Urinary bladder (tissue), 4 donors: ENCODE measurements around the gene COMTD1. TPM values are rescaled to one million over a fixed set of nuclear protein-coding genes. Genes with fewer than 3 reads are reported as not detected.

Experiments
- DNase-seq: peaks from one replicate; pipeline ENCODE4 v3.0.0-alpha.2; 2015; ENCODE audit errors: extremely low spot score
- H3K27ac ChIP-seq: one replicate; pipeline ENCODE4 v1.5.1; 2013; ENCODE audit warnings: low read depth, mild to moderate bottlenecking, moderate library complexity
- H3K36me3 ChIP-seq: one replicate; pipeline ENCODE4 v1.6.1; 2013; ENCODE audit warnings: mild to moderate bottlenecking, moderate library complexity; ENCODE audit not compliant: insufficient read depth
- H3K4me1 ChIP-seq: one replicate; pipeline ENCODE4 v1.6.1; 2013; ENCODE audit warnings: mild to moderate bottlenecking, moderate library complexity; ENCODE audit not compliant: insufficient read depth
- H3K4me3 ChIP-seq: one replicate; pipeline ENCODE4 v1.5.1; 2013; ENCODE audit warnings: low read depth, low read length
- WGBS: extraction: QIAGEN DNeasy Blood & Tissue Kit; methylation state at CpG from one replicate; pipeline ENCODE4 v1.1.7; 2013; 5-methylcytosine and 5-hydroxymethylcytosine counted together
- polyA plus RNA-seq: library from polyadenylated mRNA; stranded (reverse); fragments of 200-250 nt; gene quantifications from one replicate; pipeline ENCODE4 v1.2.3, GENCODE V29; 2013
- total RNA-seq: library from RNA; depleted of rRNA; stranded (reverse); fragments of >200 nt; gene quantifications from one replicate; pipeline ENCODE4 v1.2.3, GENCODE V29; 2014
- donor health status: healthy with polysubstance abuse.
- donor health status: healthy.

The COMTD1 gene
- total RNA-seq = 2.3 TPM
- 16.3 TPM for polyA plus RNA-seq

GRCh38 chr10:75235375-75236177 is at the start of gene COMTD1:
Gene COMTD1 (minus strand): TSS chr10:75235957. CDS start chr10:75235928, 29 bp downstream.
- WGBS = under 1% methylated on average over 76 of the region's 76 CpGs
- Histone ChIP-seq H3K36me3 (no peaks in the 10 kb centered on the region), H3K4me3 (peak within 1 kb of the TSS; percentile 70), H3K4me1 (no peaks in the 10 kb centered on the region), H3K27ac (peak within 1 kb of the TSS; percentile 73)
- DNase-seq = peak; percentile 57

GRCh38 chr10:75283671-75284470 is 48.1 kb upstream of the COMTD1 start:
- Histone ChIP-seq H3K4me3 (no peak overlapping the region), H3K4me1 (no peaks in the 10 kb centered on the region), H3K27ac (no peak overlapping the region), H3K36me3 (no peaks in the 10 kb centered on the region)
- no peak for DNase-seq
- 42% methylated on average over 12 of the region's 12 CpGs for WGBS

GRCh38 chr10:75283078-75283670 is 47.4 kb upstream of the COMTD1 start:
- DNase-seq = no peak
- H3K36me3 ChIP-seq = no peaks in the 10 kb centered on the region
- H3K4me1 ChIP-seq = no peaks in the 10 kb centered on the region
- H3K4me3 ChIP-seq = no peak overlapping the region
- H3K27ac ChIP-seq = no peak overlapping the region
- WGBS = 53% methylated on average over 14 of the region's 14 CpGs

GRCh38 chr10:75281974-75282373 is 46.2 kb upstream of the COMTD1 start:
- 74% methylated on average over 2 of the region's 2 CpGs for WGBS

GRCh38 chr10:75280236-75280635 is 44.5 kb upstream of the COMTD1 start:
- no peak overlapping the region for H3K27ac ChIP-seq
- 80% methylated on average over 2 of the region's 2 CpGs for WGBS
- no peak overlapping the region for H3K4me3 ChIP-seq
- no peaks in the 10 kb centered on the region for H3K4me1 ChIP-seq
- no peak for DNase-seq
- H3K36me3 ChIP-seq = no peaks in the 10 kb centered on the region

More at GRCh38 chr10:75281974-75282373, 46.2 kb upstream of the COMTD1 start:
- Histone ChIP-seq H3K27ac (no peak overlapping the region), H3K36me3 (no peaks in the 10 kb centered on the region), H3K4me1 (no peaks in the 10 kb centered on the region), H3K4me3 (no peak overlapping the region)
- no peak for DNase-seq

GRCh38 chr10:75276069-75276872 is 40.5 kb upstream of the COMTD1 start:
- H3K4me3 ChIP-seq = peak overlapping the region; percentile 28

GRCh38 chr10:75272896-75273295 is 37.1 kb upstream of the COMTD1 start:
- no peak overlapping the region for H3K27ac ChIP-seq
- no peaks in the 10 kb centered on the region for H3K36me3 ChIP-seq
- WGBS = 29% methylated on average over 7 of the region's 7 CpGs
- DNase-seq = no peak
- H3K4me3 ChIP-seq = no peak overlapping the region
- no peaks in the 10 kb centered on the region for H3K4me1 ChIP-seq

More at GRCh38 chr10:75276069-75276872, 40.5 kb upstream of the COMTD1 start:
- 65% methylated on average over 46 of the region's 46 CpGs for WGBS
- DNase-seq = no peak
- Histone ChIP-seq H3K4me1 (no peaks in the 10 kb centered on the region), H3K36me3 (no peaks in the 10 kb centered on the region), H3K27ac (no peak overlapping the region)

GRCh38 chr10:75272094-75272493 is 36.3 kb upstream of the COMTD1 start:
- Histone ChIP-seq H3K27ac (no peak overlapping the region), H3K4me3 (no peak overlapping the region), H3K36me3 (no peaks in the 10 kb centered on the region), H3K4me1 (no peaks in the 10 kb centered on the region)
- no peak for DNase-seq
- 94% methylated on average over 5 of the region's 5 CpGs for WGBS

- H3K36me3 ChIP-seq = no peaks in the 10 kb centered on the region
- no peak overlapping the region for H3K4me3 ChIP-seq
- no peak for DNase-seq
- H3K27ac ChIP-seq = no peak overlapping the region
- no peaks in the 10 kb centered on the region for H3K4me1 ChIP-seq
- WGBS = 89% methylated on average over 5 of the region's 5 CpGs
Measured at GRCh38 chr10:75269605-75270004, 33.8 kb upstream of the COMTD1 start.

- no peak overlapping the region for H3K4me3 ChIP-seq
Measured at GRCh38 chr10:75266945-75267344, 31.2 kb upstream of the COMTD1 start.

GRCh38 chr10:75265856-75266255 is 30.1 kb upstream of the COMTD1 start:
- Histone ChIP-seq H3K4me3 (no peak overlapping the region), H3K4me1 (no peaks in the 10 kb centered on the region), H3K27ac (no peak overlapping the region), H3K36me3 (no peaks in the 10 kb centered on the region)
- no peak for DNase-seq
- WGBS = 78% methylated on average over 6 of the region's 6 CpGs

More at GRCh38 chr10:75266945-75267344, 31.2 kb upstream of the COMTD1 start:
- Histone ChIP-seq H3K36me3 (no peaks in the 10 kb centered on the region), H3K4me1 (no peaks in the 10 kb centered on the region), H3K27ac (no peak overlapping the region)
- WGBS = 48% methylated on average over 5 of the region's 5 CpGs
- no peak for DNase-seq

GRCh38 chr10:75263806-75264205 is 28.0 kb upstream of the COMTD1 start:
- no peaks in the 10 kb centered on the region for H3K36me3 ChIP-seq
- no peaks in the 10 kb centered on the region for H3K4me1 ChIP-seq
- no peak overlapping the region for H3K4me3 ChIP-seq
- DNase-seq = no peak
- 90% methylated on average over 1 of the region's 1 CpG for WGBS
- no peak overlapping the region for H3K27ac ChIP-seq
